Placental pericyte (primary cell): ENCODE results near the gene MARS1. TPM values are rescaled to one million over a fixed set of nuclear protein-coding genes. Genes with fewer than 3 reads are reported as not detected.

ENCODE experiments used
- small RNA-seq: library from RNA; depleted of rRNA; stranded (forward); fragments of <200 nt; gene quantifications from one replicate; pipeline ENCODE3, GENCODE V24; 2012; ENCODE audit warnings: low replicate concordance
- total RNA-seq: library from RNA; depleted of rRNA; stranded (reverse); fragments of >200 nt; gene quantifications from 2 replicates; pipeline ENCODE4 v1.2.3, GENCODE V29; 2012

MARS1 gene
- total RNA-seq, result 174 and 327 TPM in 2 replicates

GRCh38 chr12:57487597-57488401 lies at the start of gene MARS1:
Gene MARS1 (plus strand): TSS chr12:57488068. CDS start chr12:57488091, 23 bp downstream.

GRCh38 chr12:57454566-57455373 lies 33.1 kb upstream of the MARS1 start, which contains the start of gene INHBE:
Gene INHBE (plus strand): TSS chr12:57455307. CDS start chr12:57455537, 230 bp downstream.

GRCh38 chr12:57459750-57460467 lies 28.0 kb upstream of the MARS1 start, which contains the start of gene GLI1:
Gene GLI1 (plus strand): TSS chr12:57459785. CDS start chr12:57463692, 3,907 bp downstream.

GRCh38 chr12:57479376-57480115 lies 8.3 kb upstream of the MARS1 start, which contains the start of gene ARHGAP9:
Gene ARHGAP9 (minus strand): TSS chr12:57479866. CDS start chr12:57479406, 460 bp downstream.

GRCh38 chr12:57520053-57520818 lies 32.4 kb downstream of the MARS1 start, which contains the start of gene DDIT3:
Gene DDIT3 (minus strand): TSS chr12:57520514. CDS start chr12:57517406, 3,108 bp downstream.

GRCh38 chr12:57522011-57522886 lies 34.4 kb downstream of the MARS1 start, which contains the start of gene MBD6:
Gene MBD6 (plus strand): TSS chr12:57522824. CDS start chr12:57524304, 1,480 bp downstream.

GRCh38 chr12:57546438-57547287 lies 58.8 kb downstream of the MARS1 start, which contains the start of gene DCTN2:
Gene DCTN2 (minus strand): TSS chr12:57547192. CDS start chr12:57547063, 129 bp downstream.

GRCh38 chr12:57549909-57550640 lies 62.2 kb downstream of the MARS1 start, which contains the start of gene KIF5A:
Gene KIF5A (plus strand): TSS chr12:57550044. CDS start chr12:57550272, 228 bp downstream.

Small RNA genes lying within 50 kb of the gene (small RNA-seq; reads per million reads assigned to genes)
- 0.16 reads per million for gene MIR616

Other genes with a start within 250 kb of the MARS1 start
- 0.43 and 0.66 TPM in 2 replicates for gene STAC3, start 236.9 kb upstream of the MARS1 start, total RNA-seq
- gene R3HDM2, start 57.0 kb upstream of the MARS1 start, total RNA-seq, result 22.9 and 24.7 TPM in 2 replicates
- gene INHBC, start 53.3 kb upstream of the MARS1 start, total RNA-seq, result not detected in 2 replicates
- gene INHBE, start 32.8 kb upstream of the MARS1 start, total RNA-seq, result 0.43 and 5.7 TPM in 2 replicates
- gene GLI1, start 28.3 kb upstream of the MARS1 start, total RNA-seq, result 1.1 and 1.3 TPM in 2 replicates
- 0.14 and 0.66 TPM in 2 replicates for gene ARHGAP9, start 8.2 kb upstream of the MARS1 start, total RNA-seq
- 12.7 and 433 TPM in 2 replicates for gene DDIT3, start 32.4 kb downstream of the MARS1 start, total RNA-seq
- gene MBD6, start 34.8 kb downstream of the MARS1 start, total RNA-seq, result 7.0 and 12.5 TPM in 2 replicates
- 106 and 107 TPM in 2 replicates for gene DCTN2, start 59.1 kb downstream of the MARS1 start, total RNA-seq
- under 0.01 and 0.14 TPM in 2 replicates for gene KIF5A, start 62.0 kb downstream of the MARS1 start, total RNA-seq
- gene PIP4K2C, start 103.1 kb downstream of the MARS1 start, total RNA-seq, result 30.6 and 31.4 TPM in 2 replicates
- gene DTX3, start 116.8 kb downstream of the MARS1 start, total RNA-seq, result 21.2 and 22.5 TPM in 2 replicates
- gene ARHGEF25, start 123.4 kb downstream of the MARS1 start, total RNA-seq, result 9.0 and 9.8 TPM in 2 replicates
- 2.8 and 5.3 TPM in 2 replicates for gene B4GALNT1, start 145.1 kb downstream of the MARS1 start, total RNA-seq
- gene OS9, start 206.1 kb downstream of the MARS1 start, total RNA-seq, result 113 and 651 TPM in 2 replicates